ENCODE results near the gene CTU1. TPM values are rescaled to one million over a fixed set of nuclear protein-coding genes. Genes with fewer than 3 reads are reported as not detected.

Gene CTU1
- total and polyA plus RNA-seq, 2 of the 4 experiments (the other 2 are of a cell fraction), result 2.0 to 3.3 TPM

- Histone ChIP-seq H2BK5ac (ENCODE audit: low read depth, low read length, poor library complexity, severe bottlenecking) (no peak within 1 kb of the TSS), H3K79me1 (ENCODE audit: low read depth in 1 of 2, low read length in 2 of 2) (no peaks in the 10 kb centered on the region), H2AK5ac (ENCODE audit: low read depth, low read length) (no peak within 1 kb of the TSS), H3K14ac (replicated peaks; ENCODE audit: low read depth, low read length) (no peak within 1 kb of the TSS), H3K4me3 (ENCODE audit: insufficient read depth, low read depth, low read length) (no peak within 1 kb of the TSS), H2BK15ac (ENCODE audit: low read depth, low read length) (no peak within 1 kb of the TSS), H3K27ac (ENCODE audit: insufficient read depth, low read length) (no peak within 1 kb of the TSS), H3K9me3 (ENCODE audit: control insufficient read depth, insufficient read depth, low read length) (no peaks in the 10 kb centered on the region), H2AFZ (replicated peaks; ENCODE audit: low read length, poor library complexity) (peak within 1 kb of the TSS; percentile 41), H4K5ac (ENCODE audit: low read depth, low read length) (no peak within 1 kb of the TSS), H3K9me1 (ENCODE audit: insufficient read depth, low read length) (peaks cover 4% of the 10 kb centered on the region; the same call in 1 of the 2 replicates), H2BK120ac (ENCODE audit: low read depth, low read length) (no peak within 1 kb of the TSS), H3K4me1 (ENCODE audit: control insufficient read depth, insufficient read depth, low read length) (0 out of 2 replicates have a peak, but pooled peaks cover 2% of the 10 kb centered on the region), H4K91ac (ENCODE audit: insufficient read depth, low read depth, low read length) (no peak within 1 kb of the TSS), H3K36me3 (ENCODE audit: control insufficient read depth, insufficient read depth, low read length) (no peaks in the 10 kb centered on the region), H3K23ac (ENCODE audit: low read depth, low read length) (no peak within 1 kb of the TSS), H2BK20ac (ENCODE audit: low read depth, low read length) (no peak within 1 kb of the TSS), H3K56ac (ENCODE audit: extremely low read depth, insufficient read depth, low read length) (no peak within 1 kb of the TSS), H3K4ac (ENCODE audit: low read depth, low read length) (no peak within 1 kb of the TSS), H4K8ac (ENCODE audit: low read depth in 2 of 2, low read length in 2 of 2) (no peak within 1 kb of the TSS), H3K9ac (ENCODE audit: low read depth, low read length) (no peak within 1 kb of the TSS), H3K27me3 (ENCODE audit: control insufficient read depth, insufficient read depth, low read length) (no peaks in the 10 kb centered on the region), H3K4me2 (ENCODE audit: low read depth, low read length) (no peak within 1 kb of the TSS), H3K18ac (ENCODE audit: low read depth, low read length) (no peak within 1 kb of the TSS), H4K20me1 (ENCODE audit: insufficient read depth, low read length) (no peaks in the 10 kb centered on the region), H2AK9ac (replicated peaks; ENCODE audit: low read depth, low read length, poor library complexity) (no peak within 1 kb of the TSS)
- no peak for ATAC-seq (ENCODE audit: low read depth)
- TF ChIP-seq MAFK (IDR thresholded peaks at IDR 0.05; ENCODE audit: low read depth, low read length) (peak; percentile 66), RAD21 (IDR thresholded peaks at IDR 0.05; ENCODE audit: low read length) (no peak)
- intact Hi-C loops (cut with micrococcal nuclease) (no loop called here), dilution Hi-C loops (cut with HindIII; ENCODE audit: low sequenced_read_pairs, unreplicated experiment) (no loop called here), in situ Hi-C loops (cut with MboI; ENCODE audit: low sequenced_read_pairs) (no loop called here)
- DNase-seq, result no peak
- CTCF ChIA-PET, result no interaction called here
- POLR2A ChIA-PET (ENCODE audit: unreplicated experiment), result no interaction called here
- BruUV-seq (replicated peaks), result no TSS peak
- WGBS, 2 experiments (ENCODE audit: extremely low coverage in 2 of 2, insufficient read length in 1 of 2), result no CpG with 5 or more reads among the region's 14 CpGs
Observed at GRCh38 chr19:51124729-51125128, 16.5 kb upstream of the CTU1 start, which contains the start of gene SIGLEC9. TSS of gene SIGLEC9 (plus strand) at chr19:51124906. CDS start at chr19:51124975, 69 bp downstream.

All from IMR-90 (cell line).